Stimulated activated CD4-positive, alpha-beta T cell treated with anti-CD3 and anti-CD28 coated beads, Interleukin-15, amount 100 ng/mL, for 48 hours (primary cell): ENCODE data around the gene NRBP1.
"Not testable (repeated sequence)": the region's sequence is repeated elsewhere in the genome, so short reads cannot be mapped to it uniquely, and the experiment has no call there.

Source experiments
- DNase-seq, 2 donors: peaks; one replicate each; pipeline ENCODE4 v3.0.0-alpha.2; 2020; ENCODE audit warnings: low read depth in 2 of 2

Gene NRBP1

DNA sequence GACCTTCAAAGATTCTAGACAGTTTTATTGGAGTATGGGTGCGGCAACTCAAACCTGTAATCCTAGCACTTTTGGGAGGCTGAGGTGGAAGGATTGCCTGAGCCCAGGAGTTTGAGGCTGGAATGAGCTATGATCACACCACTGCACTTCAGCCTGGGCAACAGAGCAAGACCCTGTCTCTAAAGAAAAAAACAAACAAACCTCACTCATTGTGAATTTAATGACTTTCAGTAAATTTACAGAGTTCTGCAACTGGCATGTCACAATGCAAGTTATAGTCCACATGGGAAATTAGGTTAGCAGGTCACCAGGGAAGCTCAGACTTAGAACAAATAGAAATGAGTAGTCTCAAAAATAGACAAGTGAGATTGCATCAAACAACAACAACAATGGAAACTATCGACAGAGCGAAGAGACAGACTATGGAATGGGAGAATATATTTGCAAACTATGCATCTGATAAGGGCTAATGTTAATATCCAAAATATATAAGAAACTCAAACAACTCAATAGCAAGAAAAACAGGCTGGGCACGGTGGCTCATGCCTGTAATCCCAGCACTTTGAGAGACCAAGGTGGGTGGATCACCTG lies 6.7 kb upstream of the NRBP1 start:
- DNase-seq = no peak

DNA sequence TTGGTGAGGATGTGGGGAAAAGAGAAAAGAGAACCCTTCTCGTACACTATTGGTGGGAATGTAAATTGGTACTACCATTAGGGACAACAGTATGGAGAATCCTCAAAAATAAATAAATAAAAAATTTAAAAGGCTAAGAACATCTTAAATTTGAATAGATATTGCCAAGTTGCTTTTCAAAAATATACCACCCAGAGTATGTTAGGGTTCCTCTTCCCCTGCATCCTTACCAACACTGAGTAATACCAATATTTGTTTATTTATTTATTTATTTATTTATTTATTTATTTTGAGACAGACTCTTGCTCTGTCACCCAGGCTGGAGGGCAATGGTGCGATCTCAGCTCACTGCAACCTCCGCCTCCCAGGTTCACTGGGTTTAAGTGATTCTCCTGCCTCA lies 5.5 kb upstream of the NRBP1 start:
- DNase-seq = no peak

DNA sequence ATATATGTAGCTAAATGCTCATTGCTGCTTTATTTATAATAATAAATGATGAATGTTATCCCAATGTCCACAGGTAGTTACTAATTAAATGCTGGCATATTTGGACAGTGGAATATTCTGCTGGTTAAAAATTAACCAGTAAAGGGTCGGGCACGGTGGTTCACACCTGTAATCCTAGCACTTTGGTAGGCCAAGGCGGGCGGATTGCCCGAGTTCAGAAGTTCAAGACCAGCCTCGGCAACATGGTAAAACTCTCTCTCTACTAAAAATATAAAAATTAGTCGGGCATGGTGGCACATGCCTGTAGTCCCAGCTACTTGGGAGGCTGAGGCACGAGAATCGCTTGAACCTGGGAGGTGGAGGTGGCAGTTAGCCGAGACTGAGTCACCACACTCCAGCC lies 3.4 kb upstream of the NRBP1 start:
- DNase-seq = not testable (repeated sequence)

DNA sequence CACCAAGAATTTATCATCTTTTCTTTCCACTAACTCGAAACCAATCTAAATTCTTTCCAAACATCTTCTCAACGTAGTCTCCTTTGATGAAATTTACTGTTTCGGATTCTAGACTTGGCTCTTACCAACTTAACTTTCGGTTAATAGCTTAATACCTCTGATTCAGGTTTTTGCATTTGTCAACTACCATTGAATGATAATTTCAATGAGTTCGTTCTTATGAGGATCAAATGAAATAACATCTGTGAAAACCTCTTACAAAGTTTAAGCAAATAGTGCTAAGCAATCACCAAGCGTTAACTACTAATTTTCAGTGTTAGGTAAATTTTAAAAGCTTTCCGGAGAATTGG lies 593 bp upstream of the NRBP1 start:
- no peak for DNase-seq

DNA sequence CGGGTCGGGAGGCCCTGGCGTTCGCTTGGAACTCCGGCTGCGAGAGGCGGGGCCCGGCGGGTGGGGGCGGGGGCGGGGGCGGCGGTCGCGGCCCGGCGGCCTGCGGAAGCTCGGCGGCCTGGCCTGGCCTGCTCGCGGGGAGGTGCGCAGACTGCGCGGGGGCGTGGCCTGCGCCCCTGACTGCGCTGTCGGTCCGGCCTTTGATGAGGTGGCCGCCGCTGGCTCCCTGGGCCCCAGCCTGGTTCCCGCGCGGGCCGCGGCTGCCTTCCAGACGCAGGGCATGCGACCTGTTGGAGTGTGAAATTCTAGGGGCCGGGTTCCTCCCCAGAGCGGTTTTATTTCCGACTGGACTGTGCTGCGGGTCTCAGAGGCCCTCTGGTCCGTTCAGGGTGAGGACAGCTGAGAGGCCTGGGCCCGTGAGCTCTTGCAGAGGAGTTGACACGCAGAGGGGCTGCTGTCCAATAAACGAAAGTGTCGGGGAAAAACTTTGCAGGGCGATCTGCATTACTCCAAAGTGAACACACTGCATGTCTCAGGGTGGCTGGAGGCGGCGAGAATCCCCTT lies 629 bp downstream of the NRBP1 start:
- DNase-seq = peak; percentile 50 to 61

DNA sequence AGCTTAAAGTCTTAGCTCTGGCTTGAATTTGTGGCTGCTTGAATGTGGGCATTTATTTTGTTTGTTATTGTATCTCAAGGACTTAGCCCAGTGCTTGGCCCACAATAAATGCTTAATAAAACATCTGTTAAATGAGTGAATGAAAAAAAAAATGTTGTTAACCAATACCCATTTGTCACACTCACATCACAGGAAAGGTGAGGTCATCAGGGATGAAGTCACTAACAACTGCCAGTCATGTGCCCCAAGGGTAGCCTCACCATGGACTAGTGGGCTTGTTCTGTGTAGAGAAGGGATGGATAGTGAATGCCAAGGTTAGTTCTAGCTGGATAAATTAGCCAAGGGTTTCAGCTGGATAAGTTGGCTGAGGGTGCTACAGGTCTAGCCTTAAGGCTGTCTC lies 3.0 kb downstream of the NRBP1 start:
- no peak for DNase-seq

DNA sequence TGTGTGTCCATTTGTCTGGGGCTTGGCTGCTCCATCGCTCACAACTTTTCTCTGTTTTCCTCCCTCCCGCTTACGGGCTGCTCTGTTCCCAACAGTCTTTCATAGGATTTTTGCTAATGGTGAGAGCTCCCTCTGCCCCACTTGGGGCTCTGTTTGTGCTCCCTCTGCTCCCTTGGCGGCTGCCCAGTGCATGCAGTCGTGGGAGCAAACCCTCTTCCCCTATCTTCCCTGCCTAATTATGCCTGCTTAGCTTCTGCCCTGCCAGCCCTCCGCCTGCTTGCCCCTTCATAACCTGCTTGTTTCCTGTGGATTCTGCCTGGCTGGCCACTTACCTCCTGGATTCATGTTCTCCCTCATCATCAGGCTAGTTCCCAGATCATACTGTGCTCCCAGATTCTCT lies 7.2 kb downstream of the NRBP1 start:
- no peak for DNase-seq

DNA sequence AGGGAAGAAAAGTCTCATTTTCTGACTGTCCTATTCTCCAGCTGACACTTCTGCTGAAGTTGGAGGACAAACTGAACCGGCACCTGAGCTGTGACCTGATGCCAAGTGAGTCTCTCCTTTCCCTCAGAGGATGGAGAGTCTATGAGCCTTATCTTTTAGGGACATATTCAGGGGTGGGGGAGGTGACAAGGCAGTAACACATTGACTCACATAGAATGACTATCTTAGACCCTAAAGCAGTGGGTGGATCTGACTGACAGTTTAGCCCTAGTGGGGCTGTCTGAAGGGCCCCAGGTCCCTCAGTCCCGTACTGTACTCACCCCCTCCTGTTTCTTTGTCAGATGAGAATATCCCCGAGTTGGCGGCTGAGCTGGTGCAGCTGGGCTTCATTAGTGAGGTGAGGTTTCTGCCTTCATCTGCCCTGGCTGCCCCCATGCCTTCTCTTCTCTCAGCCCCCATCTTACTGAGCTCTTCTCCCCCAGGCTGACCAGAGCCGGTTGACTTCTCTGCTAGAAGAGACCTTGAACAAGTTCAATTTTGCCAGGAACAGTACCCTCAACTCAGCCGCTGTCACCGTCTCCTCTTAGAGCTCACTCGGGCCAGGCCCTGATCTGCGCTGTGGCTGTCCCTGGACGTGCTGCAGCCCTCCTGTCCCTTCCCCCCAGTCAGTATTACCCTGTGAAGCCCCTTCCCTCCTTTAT lies 12.9 kb downstream of the NRBP1 start:
- no peak for DNase-seq

DNA sequence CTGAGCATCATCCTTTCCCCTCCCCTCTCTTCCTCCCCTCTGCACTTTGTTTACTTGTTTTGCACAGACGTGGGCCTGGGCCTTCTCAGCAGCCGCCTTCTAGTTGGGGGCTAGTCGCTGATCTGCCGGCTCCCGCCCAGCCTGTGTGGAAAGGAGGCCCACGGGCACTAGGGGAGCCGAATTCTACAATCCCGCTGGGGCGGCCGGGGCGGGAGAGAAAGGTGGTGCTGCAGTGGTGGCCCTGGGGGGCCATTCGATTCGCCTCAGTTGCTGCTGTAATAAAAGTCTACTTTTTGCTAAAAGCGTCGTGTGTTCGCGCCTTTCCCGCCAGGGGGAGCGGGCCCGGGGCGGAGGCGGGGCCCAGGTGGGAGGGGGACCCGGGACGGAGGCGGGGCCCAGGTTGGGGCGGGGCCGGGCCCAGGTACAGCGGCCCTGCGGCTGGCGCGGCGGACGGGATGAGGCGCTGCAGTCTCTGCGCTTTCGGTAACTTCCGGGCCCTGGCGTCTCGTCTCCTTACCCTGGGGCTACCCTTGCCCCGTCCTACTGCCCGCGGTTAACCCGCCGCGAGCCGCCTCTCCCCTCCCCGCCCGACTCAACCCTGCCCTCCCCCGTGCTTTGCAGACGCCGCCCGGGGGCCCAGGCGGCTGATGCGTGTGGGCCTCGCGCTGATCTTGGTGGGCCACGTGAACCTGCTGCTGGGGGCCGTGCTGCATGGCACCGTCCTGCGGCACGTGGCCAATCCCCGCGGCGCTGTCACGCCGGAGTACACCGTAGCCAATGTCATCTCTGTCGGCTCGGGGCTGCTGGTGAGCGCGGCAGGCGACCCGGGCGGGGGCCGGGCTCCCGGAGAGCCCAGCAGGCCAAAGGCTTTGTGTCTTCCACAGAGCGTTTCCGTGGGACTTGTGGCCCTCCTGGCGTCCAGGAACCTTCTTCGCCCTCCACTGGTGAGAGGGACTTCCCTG lies 13.8 kb downstream of the NRBP1 start, which contains the start of gene KRTCAP3:
KRTCAP3 (plus strand) TSS at position 424 of the 962 bp plus-strand sequence; CDS start at position 456, 32 bp downstream.
- DNase-seq = peak in 1 of 2 donors; percentile 18

DNA sequence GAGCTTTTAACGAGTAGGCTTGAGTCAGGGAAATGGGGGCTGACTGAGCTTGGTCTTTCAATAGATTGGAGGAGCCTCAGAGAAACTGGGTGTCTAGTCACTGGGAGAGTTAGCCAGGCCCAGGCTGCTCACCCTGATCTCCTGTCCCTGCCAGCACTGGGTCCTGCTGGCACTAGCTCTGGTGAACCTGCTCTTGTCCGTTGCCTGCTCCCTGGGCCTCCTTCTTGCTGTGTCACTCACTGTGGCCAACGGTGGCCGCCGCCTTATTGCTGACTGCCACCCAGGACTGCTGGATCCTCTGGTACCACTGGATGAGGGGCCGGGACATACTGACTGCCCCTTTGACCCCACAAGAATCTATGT lies 14.5 kb downstream of the NRBP1 start:
- DNase-seq = no peak

DNA sequence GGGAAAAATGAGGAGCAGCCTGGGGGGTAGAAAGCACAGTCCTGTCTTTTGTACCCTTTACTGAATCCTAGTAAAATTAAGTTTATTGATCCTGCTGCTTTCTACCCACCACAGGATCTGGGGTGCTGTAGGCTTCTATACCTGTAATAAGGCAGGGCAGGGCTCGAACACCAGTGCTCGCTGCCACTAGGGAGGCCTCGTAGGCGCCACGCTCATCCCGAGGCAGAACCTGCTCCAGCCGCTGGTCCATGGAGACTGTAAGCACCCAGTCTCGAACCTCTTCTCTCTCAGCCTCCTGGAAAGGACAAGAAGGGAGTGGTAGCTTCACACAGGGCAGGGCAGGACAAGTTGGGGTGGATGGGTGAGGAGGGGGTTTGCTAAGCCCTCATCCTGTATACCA lies 16.7 kb downstream of the NRBP1 start:
- no peak for DNase-seq

DNA sequence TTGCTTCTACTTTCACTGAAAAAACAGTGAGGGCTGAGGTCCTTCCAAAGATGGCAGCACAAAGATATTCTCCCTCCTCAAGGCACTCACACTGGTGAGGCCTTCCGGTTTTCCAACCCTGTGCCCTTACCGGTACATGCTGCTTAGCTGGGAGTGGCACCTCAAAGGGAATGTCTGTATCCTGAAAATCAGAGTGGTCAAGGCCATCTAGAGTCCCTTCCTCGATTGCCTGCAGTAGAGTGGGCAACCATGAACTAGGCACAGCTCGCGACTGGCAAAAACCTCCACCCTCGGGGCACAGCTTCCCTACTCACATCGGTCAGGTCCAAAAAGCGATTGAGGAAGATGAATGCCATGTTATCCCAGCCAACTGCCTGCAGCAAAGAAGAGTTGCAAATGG lies 17.2 kb downstream of the NRBP1 start:
- no peak for DNase-seq

DNA sequence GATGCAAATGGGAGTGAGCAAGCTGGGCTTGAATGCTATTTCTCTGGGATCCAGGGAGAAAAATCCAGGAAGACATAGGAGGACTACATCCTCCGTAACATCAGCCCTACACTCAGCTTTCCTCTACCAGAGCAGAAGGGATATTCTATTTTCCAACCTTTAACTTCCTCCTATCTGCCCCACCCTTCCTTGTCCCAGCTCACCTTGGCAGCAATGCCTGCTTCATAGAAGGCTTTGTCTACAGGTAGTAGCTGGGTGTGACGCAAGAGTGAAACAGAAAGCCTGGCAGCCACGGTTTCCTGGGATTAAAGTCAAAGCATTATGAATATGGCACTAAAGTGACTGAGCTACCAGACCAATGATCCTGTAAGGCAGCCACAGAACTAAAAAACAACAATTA lies 17.6 kb downstream of the NRBP1 start:
- no peak for DNase-seq

DNA sequence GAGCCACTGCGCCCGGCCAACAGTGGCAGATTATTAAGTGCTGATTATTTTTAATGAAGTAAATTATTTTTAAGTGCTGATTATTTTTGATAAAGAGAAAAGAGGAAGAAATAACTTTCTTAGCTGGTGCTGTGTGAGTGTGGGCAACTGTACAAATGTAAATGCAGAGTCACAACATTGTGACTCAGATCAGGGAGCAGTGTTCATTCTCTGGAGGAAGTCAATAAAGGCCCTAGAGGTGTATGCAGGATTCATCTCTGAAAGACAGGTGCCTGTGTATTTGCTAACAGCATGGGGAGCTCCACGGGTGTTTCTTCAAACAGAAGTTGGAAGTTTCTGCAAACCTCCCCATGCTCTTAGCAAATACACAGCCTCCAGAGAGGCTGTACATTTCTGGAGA lies 19.9 kb downstream of the NRBP1 start:
- no peak for DNase-seq

DNA sequence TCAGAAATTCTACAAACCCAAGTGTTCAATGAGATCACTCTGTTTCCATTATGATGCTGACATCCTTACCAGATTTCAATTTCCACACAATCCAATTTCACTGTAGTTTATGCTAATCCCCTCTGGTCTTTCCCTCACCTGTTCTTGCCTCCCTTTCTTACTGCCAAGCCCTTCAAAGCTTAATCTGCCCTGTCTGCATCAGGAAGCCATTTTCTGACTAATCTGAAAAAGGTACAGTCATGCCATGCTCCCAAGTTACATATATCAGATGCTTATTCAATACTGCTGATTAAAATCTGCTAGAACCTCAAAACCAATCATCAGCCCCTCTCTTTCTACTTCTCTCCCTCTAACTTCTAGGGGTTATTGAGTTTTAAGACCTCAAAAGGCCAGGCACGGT lies 22.7 kb downstream of the NRBP1 start:
- no peak for DNase-seq

DNA sequence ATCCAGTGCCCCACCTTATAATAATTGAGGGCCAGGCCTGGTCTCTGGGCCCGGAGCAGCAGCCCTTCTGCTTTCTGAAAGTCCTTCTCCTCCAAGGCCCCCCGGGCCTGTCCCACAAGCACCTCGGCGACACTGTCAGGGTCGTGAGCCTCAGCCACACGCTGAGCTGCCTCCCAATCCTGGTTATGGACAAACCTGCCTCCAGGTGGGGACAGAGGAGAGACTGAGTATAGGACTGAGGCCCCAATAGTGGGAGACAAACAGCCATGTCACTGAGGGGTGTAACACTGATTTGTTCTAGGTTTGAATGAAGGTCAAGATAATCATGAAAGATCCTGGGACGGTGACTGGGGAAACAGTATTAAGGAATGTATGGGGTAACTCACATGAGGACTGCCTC lies 25.5 kb downstream of the NRBP1 start:
- DNase-seq = no peak

DNA sequence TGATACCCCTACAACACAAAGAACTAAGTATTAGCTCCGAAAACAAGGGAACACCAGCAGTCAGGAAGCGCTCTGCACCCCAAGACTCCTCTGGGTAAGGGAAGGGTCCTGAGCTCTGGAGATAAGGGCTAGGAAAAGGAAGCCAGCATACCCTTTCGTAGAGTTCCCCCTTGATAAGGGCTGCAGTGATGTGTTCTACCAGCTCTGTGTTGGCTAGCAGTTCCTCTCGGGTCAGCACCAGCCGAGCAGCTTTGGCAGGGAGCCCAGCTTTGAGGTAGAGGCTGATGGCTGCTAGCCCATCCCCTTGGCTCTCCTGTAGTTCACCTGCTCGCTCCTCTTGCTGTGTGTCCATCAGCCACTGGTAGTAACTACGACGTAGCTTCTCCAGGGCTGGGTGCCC lies 32.7 kb downstream of the NRBP1 start:
- no peak for DNase-seq

DNA sequence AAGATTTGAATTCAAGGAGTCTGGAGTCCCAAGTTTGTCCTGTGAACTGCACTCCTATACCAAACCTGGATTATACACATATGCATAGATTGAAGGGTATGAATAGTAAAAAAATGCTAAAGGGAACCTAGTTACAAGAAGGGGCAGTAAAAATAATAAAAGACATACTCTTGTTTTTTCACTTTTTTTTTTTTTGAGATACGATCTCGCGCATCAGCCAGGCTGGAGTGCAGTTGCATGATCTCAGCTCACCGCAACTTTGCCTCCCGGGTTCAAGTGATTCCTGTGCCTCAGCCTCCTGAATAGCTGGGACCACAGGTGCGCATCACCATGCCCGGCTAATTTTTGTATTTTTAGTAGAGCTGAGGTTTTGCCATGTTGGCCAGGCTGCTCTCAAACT lies 36.0 kb downstream of the NRBP1 start:
- DNase-seq = no peak

DNA sequence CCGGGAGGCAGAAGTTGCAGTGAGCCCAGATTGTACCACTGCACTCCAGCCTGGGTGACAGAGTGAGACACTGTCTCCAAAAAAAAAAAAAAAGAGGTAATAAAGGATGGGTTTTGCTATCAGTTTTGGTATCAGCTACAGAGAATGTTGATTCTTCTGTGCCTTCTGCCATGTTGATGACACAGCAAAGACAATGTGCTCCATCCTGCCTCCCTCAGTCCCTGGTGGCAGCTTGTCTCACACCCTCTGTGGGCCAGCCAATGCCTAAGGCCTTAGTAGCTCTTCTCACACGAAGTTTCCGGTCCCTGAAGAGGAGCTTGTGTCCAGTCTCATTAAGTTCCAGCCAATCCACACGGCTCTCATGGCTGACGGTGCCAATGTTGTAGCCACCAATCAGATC lies 43.5 kb downstream of the NRBP1 start:
- DNase-seq = no peak

DNA sequence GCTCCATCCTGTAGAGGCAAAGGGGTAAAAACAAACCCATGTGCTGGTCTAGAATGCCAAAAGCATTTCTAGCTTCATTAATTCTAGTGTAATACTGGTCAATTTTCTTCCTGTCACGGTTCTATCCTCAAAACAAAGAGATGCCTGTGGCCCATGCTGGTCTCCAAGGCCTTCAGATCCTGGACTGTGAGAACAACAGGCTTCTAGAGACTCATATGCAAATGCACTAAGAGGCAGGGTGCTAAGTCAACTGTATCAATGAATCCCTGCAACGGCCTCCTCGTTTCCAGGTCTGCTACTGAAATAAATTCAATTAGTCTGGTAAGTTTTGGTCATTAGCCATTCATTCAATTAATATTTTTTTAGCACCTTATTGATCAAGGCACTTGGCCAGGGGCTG lies 57.1 kb downstream of the NRBP1 start:
- no peak for DNase-seq

DNA sequence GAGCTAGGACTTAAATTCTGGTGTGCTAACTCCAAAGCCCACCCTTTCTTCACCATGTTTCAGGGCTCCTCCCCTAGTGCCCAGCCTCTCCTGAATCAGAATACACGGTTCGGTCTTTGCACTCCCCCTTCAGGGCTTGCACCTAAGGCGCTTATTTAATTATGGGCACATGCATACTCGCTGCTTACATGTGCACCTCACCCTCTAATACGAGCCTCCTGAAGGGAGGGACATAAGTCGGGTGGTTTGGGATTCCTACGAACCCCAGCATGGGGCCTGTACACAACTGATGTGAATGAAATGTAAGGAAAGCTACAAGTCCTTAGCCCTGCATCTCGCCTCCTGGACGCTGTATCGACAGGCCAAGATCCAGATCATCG lies 60.7 kb downstream of the NRBP1 start:
- no peak for DNase-seq
